Activated T-helper 17 cell treated with anti-CD3 and anti-CD28 coated beads, Interleukin-2, amount 50 U/mL, for 72 hours (primary cell): ENCODE data around the gene RAB26. TPM values are rescaled to one million over a fixed set of nuclear protein-coding genes. Genes with fewer than 3 reads are reported as not detected.

Source experiments
- ATAC-seq: fragments of 150-1000 bp; cut with Tn5 transposase; replicated peaks from 2 replicates; pipeline ENCODE4 v1.10.0; 2021; ENCODE audit warnings: mild to moderate bottlenecking, moderate library complexity
- H3K27ac Mint-ChIP-seq: one replicate; pipeline ENCODE4 v1.8.0; 2022; ENCODE audit warnings: mixed read lengths
- H3K27me3 Mint-ChIP-seq: one replicate; pipeline ENCODE4 v1.8.0; 2022; ENCODE audit warnings: mixed read lengths
- H3K36me3 Mint-ChIP-seq: one replicate; pipeline ENCODE4 v1.8.0; 2022; ENCODE audit warnings: low read depth, mild to moderate bottlenecking, mixed read lengths
- H3K4me1 Mint-ChIP-seq: one replicate; pipeline ENCODE4 v1.8.0; 2022; ENCODE audit warnings: mixed read lengths
- H3K4me3 Mint-ChIP-seq: one replicate; pipeline ENCODE4 v1.8.0; 2022; ENCODE audit warnings: mild to moderate bottlenecking, mixed read lengths
- H3K9me3 Mint-ChIP-seq: one replicate; pipeline ENCODE4 v1.8.0; 2022; ENCODE audit warnings: mixed read lengths
- total RNA-seq, 2 donors: library from RNA; stranded (reverse); gene quantifications; one replicate each; pipeline ENCODE4 v1.2.3, GENCODE V29; 2022

The RAB26 gene
- total RNA-seq, 2 donors from 2014 or later: 0.28 to 0.34 TPM

- Mint-ChIP-seq H3K4me1 (no peaks in the 10 kb centered on the region), H3K4me3 (no peak overlapping the region), H3K36me3 (peaks cover 16% of the 10 kb centered on the region), H3K9me3 (no peaks in the 10 kb centered on the region), H3K27ac (no peak overlapping the region), H3K27me3 (no peaks in the 10 kb centered on the region)
- ATAC-seq: no peak
These were observed 24.4 kb downstream of the RAB26 start for GRCh38 chr16:2172688-2173335.

- Mint-ChIP-seq H3K36me3 (peaks cover 16% of the 10 kb centered on the region), H3K4me1 (no peaks in the 10 kb centered on the region), H3K27me3 (no peaks in the 10 kb centered on the region), H3K9me3 (no peaks in the 10 kb centered on the region), H3K27ac (no peak overlapping the region), H3K4me3 (no peak overlapping the region)
- ATAC-seq: no peak
These were observed 24.9 kb downstream of the RAB26 start for GRCh38 chr16:2173366-2173765.

- peaks cover 16% of the 10 kb centered on the region for H3K36me3 Mint-ChIP-seq
- no peaks in the 10 kb centered on the region for H3K27me3 Mint-ChIP-seq
- no peaks in the 10 kb centered on the region for H3K4me1 Mint-ChIP-seq
- no peaks in the 10 kb centered on the region for H3K9me3 Mint-ChIP-seq
- H3K27ac Mint-ChIP-seq: no peak overlapping the region
- no peak for ATAC-seq
- H3K4me3 Mint-ChIP-seq: no peak overlapping the region
These were observed 25.5 kb downstream of the RAB26 start for GRCh38 chr16:2173916-2174315.

- H3K27ac Mint-ChIP-seq: no peak overlapping the region
- no peaks in the 10 kb centered on the region for H3K27me3 Mint-ChIP-seq
- H3K36me3 Mint-ChIP-seq: peaks cover 16% of the 10 kb centered on the region
- H3K4me3 Mint-ChIP-seq: no peak overlapping the region
- ATAC-seq: no peak
- H3K9me3 Mint-ChIP-seq: no peaks in the 10 kb centered on the region
- H3K4me1 Mint-ChIP-seq: no peaks in the 10 kb centered on the region
These were observed 26.1 kb downstream of the RAB26 start for GRCh38 chr16:2174396-2175131.

- no peak for ATAC-seq
- no peaks in the 10 kb centered on the region for H3K4me1 Mint-ChIP-seq
- H3K27me3 Mint-ChIP-seq: no peaks in the 10 kb centered on the region
- H3K4me3 Mint-ChIP-seq: no peak overlapping the region
- H3K36me3 Mint-ChIP-seq: peaks cover 16% of the 10 kb centered on the region
- H3K9me3 Mint-ChIP-seq: no peaks in the 10 kb centered on the region
- no peak overlapping the region for H3K27ac Mint-ChIP-seq
These were observed 27.0 kb downstream of the RAB26 start for GRCh38 chr16:2175454-2175853.

GRCh38 chr16:2176047-2176446 is 27.6 kb downstream of the RAB26 start:
- no peaks in the 10 kb centered on the region for H3K4me1 Mint-ChIP-seq
- H3K27me3 Mint-ChIP-seq: no peaks in the 10 kb centered on the region
- H3K4me3 Mint-ChIP-seq: no peak overlapping the region
- no peaks in the 10 kb centered on the region for H3K9me3 Mint-ChIP-seq
- H3K27ac Mint-ChIP-seq: no peak overlapping the region
- H3K36me3 Mint-ChIP-seq: peaks cover 16% of the 10 kb centered on the region
- no peak for ATAC-seq

- peaks cover 16% of the 10 kb centered on the region for H3K36me3 Mint-ChIP-seq
- H3K9me3 Mint-ChIP-seq: no peaks in the 10 kb centered on the region
- no peak overlapping the region for H3K4me3 Mint-ChIP-seq
- no peaks in the 10 kb centered on the region for H3K4me1 Mint-ChIP-seq
- H3K27me3 Mint-ChIP-seq: no peaks in the 10 kb centered on the region
- no peak for ATAC-seq
- H3K27ac Mint-ChIP-seq: no peak overlapping the region
These were observed 28.7 kb downstream of the RAB26 start for GRCh38 chr16:2177101-2177500.

GRCh38 chr16:2177561-2177960 is 29.1 kb downstream of the RAB26 start:
- no peak for ATAC-seq
- H3K4me1 Mint-ChIP-seq: no peaks in the 10 kb centered on the region
- H3K4me3 Mint-ChIP-seq: no peak overlapping the region
- H3K36me3 Mint-ChIP-seq: peaks cover 16% of the 10 kb centered on the region
- H3K9me3 Mint-ChIP-seq: no peaks in the 10 kb centered on the region
- H3K27me3 Mint-ChIP-seq: no peaks in the 10 kb centered on the region
- H3K27ac Mint-ChIP-seq: no peak overlapping the region

GRCh38 chr16:2178321-2179106 is 30.1 kb downstream of the RAB26 start:
- no peak overlapping the region for H3K4me3 Mint-ChIP-seq
- H3K27ac Mint-ChIP-seq: no peak overlapping the region
- H3K27me3 Mint-ChIP-seq: no peaks in the 10 kb centered on the region
- no peaks in the 10 kb centered on the region for H3K9me3 Mint-ChIP-seq
- no peaks in the 10 kb centered on the region for H3K4me1 Mint-ChIP-seq
- ATAC-seq: peak; percentile 54
- H3K36me3 Mint-ChIP-seq: peaks cover 16% of the 10 kb centered on the region

GRCh38 chr16:2179107-2179501 is 30.7 kb downstream of the RAB26 start:
- H3K9me3 Mint-ChIP-seq: no peaks in the 10 kb centered on the region
- H3K36me3 Mint-ChIP-seq: peaks cover 11% of the 10 kb centered on the region
- no peaks in the 10 kb centered on the region for H3K27me3 Mint-ChIP-seq
- no peak overlapping the region for H3K4me3 Mint-ChIP-seq
- H3K27ac Mint-ChIP-seq: no peak overlapping the region
- ATAC-seq: no peak
- no peaks in the 10 kb centered on the region for H3K4me1 Mint-ChIP-seq

- H3K36me3 Mint-ChIP-seq: peaks cover 6% of the 10 kb centered on the region
- H3K27ac Mint-ChIP-seq: no peak overlapping the region
- ATAC-seq: no peak
- no peaks in the 10 kb centered on the region for H3K27me3 Mint-ChIP-seq
- H3K9me3 Mint-ChIP-seq: no peaks in the 10 kb centered on the region
- no peak overlapping the region for H3K4me3 Mint-ChIP-seq
- no peaks in the 10 kb centered on the region for H3K4me1 Mint-ChIP-seq
These were observed 31.2 kb downstream of the RAB26 start for GRCh38 chr16:2179576-2179975.

- ATAC-seq: no peak
- Mint-ChIP-seq H3K27ac (no peak overlapping the region), H3K4me3 (no peak overlapping the region), H3K27me3 (no peaks in the 10 kb centered on the region), H3K36me3 (peaks cover 6% of the 10 kb centered on the region), H3K4me1 (no peaks in the 10 kb centered on the region), H3K9me3 (no peaks in the 10 kb centered on the region)
These were observed 32.0 kb downstream of the RAB26 start for GRCh38 chr16:2180461-2180860.

GRCh38 chr16:2180962-2181923 is 32.8 kb downstream of the RAB26 start:
- Mint-ChIP-seq H3K27me3 (no peaks in the 10 kb centered on the region), H3K4me3 (no peak overlapping the region), H3K36me3 (no peaks in the 10 kb centered on the region), H3K9me3 (no peaks in the 10 kb centered on the region), H3K4me1 (no peaks in the 10 kb centered on the region), H3K27ac (no peak overlapping the region)
- no peak for ATAC-seq

- Mint-ChIP-seq H3K36me3 (no peaks in the 10 kb centered on the region), H3K4me1 (no peaks in the 10 kb centered on the region), H3K27me3 (no peaks in the 10 kb centered on the region), H3K27ac (no peak overlapping the region), H3K4me3 (no peak overlapping the region), H3K9me3 (no peaks in the 10 kb centered on the region)
- ATAC-seq: no peak
These were observed 33.5 kb downstream of the RAB26 start for GRCh38 chr16:2181952-2182351.
